Posterior cingulate gyrus (tissue), 11 donors: ENCODE data around the gene ATOSA.

ENCODE experiments used
- DNase-seq, 10 donors: peaks; one replicate each; pipeline versions ENCODE4 v3.0.0 to v3.0.0-alpha.2; 2020 to 2021; ENCODE audit warnings: mixed read lengths in 3 of 10
- intact Hi-C: fragments of 100-400 bp; cut with DNase I; formaldehyde crosslinking; loops from one replicate; pipeline ENCODE4 v1.15.1; 2023

Gene ATOSA

GRCh38 chr15:52689562-52689961, 10.4 kb upstream of the ATOSA start:
- no peak for DNase-seq
- intact Hi-C loops: no loop called here

GRCh38 chr15:52683580-52683979, 4.4 kb upstream of the ATOSA start:
- intact Hi-C loops: no loop called here
- DNase-seq: no peak

GRCh38 chr15:52682781-52683180, 3.6 kb upstream of the ATOSA start:
- DNase-seq: no peak
- intact Hi-C loops: no loop called here

DNA sequence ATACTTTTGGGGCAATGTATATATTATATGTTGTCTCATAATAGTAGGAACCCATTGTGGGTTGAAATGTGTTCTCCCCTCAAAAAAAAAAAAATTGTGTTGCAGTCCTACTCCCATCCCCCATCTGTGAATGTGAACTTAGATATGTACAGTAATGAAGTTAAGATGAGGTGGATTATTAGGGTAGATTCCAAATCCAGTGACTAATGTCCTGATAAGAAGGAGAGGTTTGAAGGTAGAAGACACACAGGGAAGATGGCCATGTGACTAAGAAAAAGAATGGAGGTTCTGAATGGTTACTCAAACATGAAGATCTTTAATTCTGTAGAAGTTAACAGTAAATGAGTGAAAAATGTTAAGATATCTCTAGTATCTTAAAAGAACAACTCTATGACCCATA, 3.0 kb upstream of the ATOSA start:
- intact Hi-C loops: no loop called here
- no peak for DNase-seq

DNA sequence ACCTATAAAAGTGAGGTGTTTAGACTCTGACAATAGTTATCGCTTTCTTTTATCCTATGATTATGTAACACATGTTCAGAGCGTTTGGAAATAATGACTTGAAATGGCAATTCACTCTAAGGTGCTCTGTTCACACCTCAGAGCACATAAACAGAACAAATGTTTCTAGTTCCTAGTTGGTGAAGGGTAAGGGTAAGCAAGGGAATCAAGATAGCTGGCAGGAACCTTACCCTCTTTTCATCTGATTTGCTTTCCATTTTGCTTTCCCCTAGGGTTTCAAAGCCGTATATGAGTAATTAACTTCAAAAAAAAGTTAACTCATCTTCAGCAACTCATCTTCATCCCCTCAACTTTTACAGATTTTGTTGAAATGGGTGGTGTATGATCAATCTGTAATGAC, 2.3 kb upstream of the ATOSA start:
- no peak for DNase-seq
- intact Hi-C loops: no loop called here

DNA sequence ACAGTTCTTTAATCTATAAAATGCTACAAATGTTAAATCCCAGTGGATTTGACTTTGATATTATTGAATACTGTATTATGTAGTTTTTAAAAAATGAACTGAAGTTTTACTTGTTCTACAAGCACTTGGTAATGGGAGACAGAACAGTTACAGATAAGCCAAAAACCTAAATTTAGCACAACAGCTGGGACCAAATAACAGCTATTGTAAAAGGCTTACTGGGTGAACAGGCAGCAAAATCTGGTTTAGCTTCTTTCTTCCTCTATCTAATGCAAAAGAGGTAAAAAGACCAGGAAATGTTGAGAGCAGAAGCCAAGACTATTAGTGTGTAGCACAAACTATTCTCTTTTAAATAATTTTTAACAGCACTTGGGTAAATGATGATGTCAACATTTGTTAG, 1.6 kb upstream of the ATOSA start:
- intact Hi-C loops: no loop called here
- no peak for DNase-seq

DNA sequence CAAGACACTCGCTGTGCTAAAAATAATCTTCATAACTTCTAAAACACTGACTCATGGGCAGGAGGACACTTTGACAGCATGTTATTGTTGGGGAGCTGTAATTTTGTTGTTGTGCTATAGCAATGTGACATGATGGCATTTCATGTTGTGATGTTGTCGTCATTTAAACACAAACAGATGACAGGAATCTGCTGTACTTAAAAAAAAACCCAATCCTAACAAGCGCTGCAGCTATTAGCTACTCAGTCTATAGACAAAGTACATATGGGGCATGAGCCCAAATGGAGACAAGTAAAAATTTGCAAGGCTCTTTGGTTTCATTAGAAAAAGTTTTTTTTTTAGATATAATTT, 828 bp upstream of the ATOSA start:
- intact Hi-C loops: no loop called here
- no peak for DNase-seq

DNA sequence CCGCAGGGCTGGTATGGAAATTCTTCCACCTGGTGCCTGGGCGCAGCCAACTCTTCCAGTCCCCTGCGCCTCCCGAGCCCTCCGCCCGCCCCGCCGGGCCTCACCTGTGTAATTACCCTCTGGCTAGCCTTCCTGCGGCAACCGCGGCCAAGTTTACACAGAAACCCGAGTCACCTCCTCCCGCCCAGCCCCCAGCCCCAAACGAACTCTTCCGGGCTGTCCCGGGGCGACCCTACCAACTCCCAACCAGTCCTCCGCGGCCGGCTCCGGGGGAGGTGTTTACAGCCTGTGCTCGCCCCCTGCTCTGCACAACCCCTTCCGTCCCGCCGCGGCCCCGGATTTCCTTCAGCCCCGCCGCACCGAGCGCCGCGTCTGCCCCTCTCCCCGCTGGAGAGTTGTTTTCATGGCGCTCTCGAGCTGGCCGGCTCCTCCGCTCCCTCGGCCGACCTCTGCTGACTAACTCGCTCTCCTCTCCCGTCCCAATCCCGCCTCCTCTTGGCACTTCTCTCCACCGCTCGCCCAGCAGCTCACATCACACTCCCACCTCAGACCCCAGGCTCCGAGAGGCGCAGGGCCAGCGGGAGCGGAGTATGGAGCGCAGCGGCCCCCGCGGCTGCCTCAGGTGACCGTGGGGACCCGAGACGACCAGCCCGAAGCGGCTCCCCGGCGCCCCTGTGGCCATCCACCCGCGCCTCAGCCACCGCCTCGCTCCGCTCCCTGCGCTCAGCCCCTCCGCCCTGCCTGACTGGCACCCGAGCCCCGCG, 538 bp downstream of the ATOSA start:
- intact Hi-C loops: loop anchor here (1.0 to 5.0 kb wide), 3 partner anchors 110 to 421 kb away; partner anchors contain the start of gene MYO5A

GRCh38 chr15:52677593-52678467, 1.4 kb downstream of the ATOSA start:
- intact Hi-C loops: loop anchor here (5.0 kb wide), 2 partner anchors 151 to 421 kb away; partner anchors contain the start of gene MYO5A
- DNase-seq: peak; percentile 29 to 89 (median 56)

More for the DNA sequence above, 538 bp downstream of the ATOSA start:
- peak in 8 of 10 donors; percentile 26 to 93 (median 44) for DNase-seq

DNA sequence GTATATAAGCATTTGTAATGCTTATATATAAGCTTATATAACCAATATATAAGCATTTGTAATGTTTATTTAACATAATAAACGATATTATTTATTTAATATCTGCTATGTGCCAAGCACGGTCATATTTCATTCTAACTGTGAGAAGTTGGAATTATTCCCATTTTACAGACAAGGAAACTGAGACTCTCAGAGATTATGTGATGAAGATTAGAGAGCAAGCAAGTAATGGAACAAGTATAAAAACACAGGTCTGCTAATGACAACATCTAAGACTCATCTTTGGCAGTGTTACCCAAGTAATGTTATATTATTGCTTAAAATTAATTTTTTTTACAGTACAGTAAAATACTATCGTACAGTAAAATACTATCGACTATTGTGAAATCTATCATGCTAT, 4.4 kb downstream of the ATOSA start:
- intact Hi-C loops: loop anchor here (5.0 kb wide), 2 partner anchors 148 to 418 kb away; partner anchors contain the start of gene MYO5A
- no peak for DNase-seq

- no peak for DNase-seq
- intact Hi-C loops: no loop called here
Observed at GRCh38 chr15:52673734-52674133, 5.5 kb downstream of the ATOSA start.

DNA sequence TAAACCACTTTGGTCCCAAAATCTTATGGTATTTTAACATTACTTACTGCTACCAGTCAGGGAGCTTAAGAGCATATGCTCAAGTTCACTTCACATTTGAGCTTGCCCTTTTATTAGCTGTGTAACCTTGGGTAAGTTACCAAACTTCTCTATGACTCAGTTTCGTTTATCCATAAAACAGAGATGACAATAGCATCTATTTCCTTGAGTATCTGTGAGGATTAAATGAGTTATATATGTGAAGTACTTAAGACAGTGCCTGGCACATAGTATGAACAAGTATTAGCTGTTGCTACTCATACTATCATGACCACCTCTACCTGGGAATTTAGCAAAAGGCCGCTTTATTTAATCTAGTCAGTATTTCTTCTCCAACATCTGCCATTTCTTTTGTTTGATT, 5.9 kb downstream of the ATOSA start:
- intact Hi-C loops: no loop called here
- DNase-seq: no peak

GRCh38 chr15:52672661-52673060, 6.5 kb downstream of the ATOSA start:
- no peak for DNase-seq
- intact Hi-C loops: no loop called here

- no peak for DNase-seq
- intact Hi-C loops: no loop called here
Observed at GRCh38 chr15:52670087-52670486, 9.1 kb downstream of the ATOSA start.

- no peak for DNase-seq
- intact Hi-C loops: no loop called here
Observed at GRCh38 chr15:52668133-52668532, 11.1 kb downstream of the ATOSA start.

DNA sequence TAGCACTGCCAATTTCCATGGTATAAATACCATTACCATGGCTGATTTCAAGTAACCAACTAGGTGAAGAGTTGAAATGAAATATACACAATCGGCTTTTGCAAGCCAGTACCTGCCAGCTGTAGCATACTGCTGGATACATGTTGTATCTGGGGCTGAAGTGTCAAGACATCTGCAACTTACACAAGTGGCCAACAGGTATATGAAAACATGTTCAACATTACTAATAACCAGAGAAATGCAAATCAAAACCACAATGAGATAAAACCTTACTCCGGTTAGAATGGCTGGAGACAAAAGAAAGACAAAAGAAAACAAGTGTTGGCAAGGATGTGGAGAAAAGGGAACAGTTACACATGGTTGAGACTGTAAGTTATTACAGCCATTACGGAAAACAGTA, 11.6 kb downstream of the ATOSA start:
- intact Hi-C loops: no loop called here
- no peak for DNase-seq

DNA sequence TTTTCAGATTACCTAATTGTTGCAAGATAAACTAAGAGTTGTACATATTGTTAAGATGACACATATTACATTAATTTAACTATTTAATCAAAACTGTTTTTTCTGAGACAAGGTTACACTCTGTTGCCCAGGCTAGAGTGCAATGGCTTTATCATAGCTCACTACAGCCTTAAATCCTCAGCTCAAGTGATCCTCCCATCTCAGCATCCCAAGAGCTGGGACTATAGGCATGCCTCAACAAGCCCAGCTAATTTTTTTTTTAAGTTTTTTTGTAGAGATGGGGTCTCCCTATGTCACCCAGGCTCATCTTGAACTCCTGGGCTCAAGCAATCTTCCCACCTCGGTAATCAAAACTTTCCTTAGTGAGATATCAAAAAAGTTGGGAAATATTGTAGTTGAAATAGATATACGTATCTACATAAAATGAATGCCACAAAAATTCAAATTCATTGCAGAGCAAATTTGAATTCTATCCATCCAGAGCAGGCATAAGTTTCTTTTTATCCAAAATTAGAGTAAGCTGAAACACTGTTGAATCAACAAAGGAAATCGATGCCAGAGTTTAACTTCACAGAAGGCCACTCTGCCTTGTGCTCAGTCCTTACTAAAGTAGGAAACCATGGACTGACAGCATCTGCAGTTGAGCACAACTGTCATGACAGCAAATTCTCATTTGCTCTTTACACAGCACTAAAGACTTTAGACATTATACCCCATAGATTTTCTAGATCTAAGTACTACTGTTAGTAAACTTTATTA, 15.5 kb downstream of the ATOSA start:
- DNase-seq: no peak
- intact Hi-C loops: no loop called here

GRCh38 chr15:52661909-52662308, 17.3 kb downstream of the ATOSA start:
- intact Hi-C loops: no loop called here
- no peak for DNase-seq

DNA sequence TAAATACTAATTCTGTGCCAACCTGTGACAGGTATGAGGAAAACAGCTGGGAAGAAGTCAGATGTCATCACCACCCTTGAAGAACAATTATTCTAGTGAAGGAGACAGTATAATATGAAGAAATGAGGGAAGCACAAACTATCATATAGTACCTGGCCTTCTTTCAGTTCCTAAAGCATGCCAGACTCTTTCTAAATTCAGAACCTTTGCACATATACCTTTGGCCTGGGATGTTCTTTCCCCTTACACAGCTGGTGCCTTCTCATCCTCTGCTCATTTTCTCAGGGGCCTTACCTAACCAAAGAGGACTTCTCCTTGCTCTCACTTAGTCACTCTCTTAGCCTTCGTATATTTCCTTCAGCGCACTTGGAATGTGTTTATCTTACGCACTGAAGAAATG, 19.0 kb downstream of the ATOSA start:
- intact Hi-C loops: no loop called here
- DNase-seq: no peak

DNA sequence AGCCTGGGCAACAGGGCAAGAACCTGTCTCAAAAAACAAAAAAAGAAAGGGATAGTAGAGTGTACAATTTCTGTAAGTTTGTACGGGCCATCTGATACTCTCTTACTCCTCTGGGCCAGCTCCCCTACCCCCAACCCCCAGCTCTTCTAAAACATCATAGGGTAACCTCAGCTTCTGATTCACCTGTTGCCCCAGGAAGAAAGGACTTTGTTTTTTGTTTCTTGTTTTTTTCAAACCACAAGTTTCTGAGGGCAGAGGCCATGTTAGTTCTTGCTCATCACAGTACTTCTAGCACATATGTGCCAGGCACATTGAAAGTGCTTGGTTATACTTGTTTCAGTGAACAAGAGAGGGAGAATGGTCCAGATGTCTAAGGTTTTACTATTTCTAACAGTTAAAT, 20.2 kb downstream of the ATOSA start:
- no peak for DNase-seq
- intact Hi-C loops: no loop called here

GRCh38 chr15:52657338-52657737, 21.9 kb downstream of the ATOSA start:
- no peak for DNase-seq
- intact Hi-C loops: no loop called here
